HG02884 (cell line): ENCODE measurements around the gene ISL1.

ENCODE experiments used
- ATAC-seq: cut with Tn5 transposase; IDR thresholded peaks from one replicate; pipeline ENCODE4 v1.9.1; 2021; ENCODE audit warnings: mild to moderate bottlenecking, moderate library complexity; ENCODE audit not compliant: unreplicated experiment

The ISL1 gene

DNA sequence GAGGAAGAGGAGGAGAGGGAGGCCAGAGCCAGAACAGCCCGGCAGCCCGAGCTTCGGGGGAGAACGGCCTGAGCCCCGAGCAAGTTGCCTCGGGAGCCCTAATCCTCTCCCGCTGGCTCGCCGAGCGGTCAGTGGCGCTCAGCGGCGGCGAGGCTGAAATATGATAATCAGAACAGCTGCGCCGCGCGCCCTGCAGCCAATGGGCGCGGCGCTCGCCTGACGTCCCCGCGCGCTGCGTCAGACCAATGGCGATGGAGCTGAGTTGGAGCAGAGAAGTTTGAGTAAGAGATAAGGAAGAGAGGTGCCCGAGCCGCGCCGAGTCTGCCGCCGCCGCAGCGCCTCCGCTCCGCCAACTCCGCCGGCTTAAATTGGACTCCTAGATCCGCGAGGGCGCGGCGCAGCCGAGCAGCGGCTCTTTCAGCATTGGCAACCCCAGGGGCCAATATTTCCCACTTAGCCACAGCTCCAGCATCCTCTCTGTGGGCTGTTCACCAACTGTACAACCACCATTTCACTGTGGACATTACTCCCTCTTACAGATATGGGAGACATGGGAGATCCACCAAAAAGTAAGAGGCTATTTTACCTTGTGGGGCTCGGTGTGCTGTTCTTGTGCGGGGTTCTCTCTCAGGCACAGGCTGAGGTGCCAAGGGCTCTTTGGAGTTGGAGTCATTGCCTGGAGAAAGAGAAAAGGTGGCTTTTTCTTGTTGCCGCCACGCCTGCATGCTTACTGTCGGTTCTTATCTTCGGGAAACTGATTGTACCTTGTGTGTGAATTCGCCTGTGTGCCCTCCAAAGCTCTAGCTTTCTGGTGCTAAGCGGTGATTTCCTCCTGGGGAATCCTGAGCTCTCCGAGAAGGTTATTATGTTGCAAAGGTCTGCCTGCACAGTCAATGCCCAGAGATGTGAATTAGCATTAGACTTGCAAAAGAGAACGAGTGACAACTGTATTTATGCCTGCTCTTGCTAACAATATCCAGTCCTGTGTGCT is at the start of gene ISL1:
Gene ISL1 (plus strand): TSS at position 318 of the 991 bp plus-strand sequence. CDS start 224 bp downstream, at position 542.
- no peak for ATAC-seq

DNA sequence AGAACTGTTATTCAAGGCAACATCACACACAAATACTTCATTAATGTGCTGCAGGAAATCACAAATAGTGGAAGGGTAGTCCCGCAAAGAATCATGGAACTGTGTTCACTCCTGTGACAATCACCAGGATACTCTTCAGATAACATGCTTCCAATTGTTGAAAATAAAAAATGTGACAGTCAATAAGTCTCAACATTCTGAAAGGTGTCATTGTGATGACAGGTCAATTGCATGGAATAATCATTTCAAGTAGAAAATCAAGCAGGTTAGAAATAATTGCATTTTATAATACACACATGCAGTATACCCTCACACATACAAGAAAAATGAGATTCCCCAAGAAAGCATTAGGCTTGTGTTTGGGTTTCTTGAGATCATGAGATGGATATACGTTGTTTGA is 46.4 kb upstream of the ISL1 start:
- ATAC-seq = no peak

DNA sequence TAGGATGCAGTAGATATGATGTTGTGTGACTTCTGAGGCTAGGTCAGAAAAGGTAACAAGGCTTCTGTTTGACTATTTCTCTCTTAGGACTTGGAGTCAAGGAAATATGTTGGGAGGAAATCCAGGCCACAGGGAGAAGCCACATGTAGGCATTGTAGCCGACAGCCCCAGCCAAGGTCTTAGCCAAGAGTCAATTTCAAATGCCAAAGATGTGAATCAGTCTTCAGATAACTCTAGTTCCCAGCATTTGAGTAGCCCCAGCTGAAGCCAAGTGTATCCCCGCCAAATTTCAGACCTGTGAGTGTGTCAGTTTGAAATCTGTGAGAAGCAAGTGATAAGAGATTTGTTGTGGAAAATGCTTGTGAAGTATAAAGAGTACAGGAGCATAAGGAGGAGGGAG is 38.1 kb upstream of the ISL1 start:
- no peak for ATAC-seq

- no peak for ATAC-seq
These were observed 36.1 kb upstream of the ISL1 start for GRCh38 chr5:51347157-51347556.

GRCh38 chr5:51347704-51348103 is 35.5 kb upstream of the ISL1 start:
- ATAC-seq = no peak

- ATAC-seq = no peak
These were observed 12.2 kb upstream of the ISL1 start for GRCh38 chr5:51371052-51371451.

DNA sequence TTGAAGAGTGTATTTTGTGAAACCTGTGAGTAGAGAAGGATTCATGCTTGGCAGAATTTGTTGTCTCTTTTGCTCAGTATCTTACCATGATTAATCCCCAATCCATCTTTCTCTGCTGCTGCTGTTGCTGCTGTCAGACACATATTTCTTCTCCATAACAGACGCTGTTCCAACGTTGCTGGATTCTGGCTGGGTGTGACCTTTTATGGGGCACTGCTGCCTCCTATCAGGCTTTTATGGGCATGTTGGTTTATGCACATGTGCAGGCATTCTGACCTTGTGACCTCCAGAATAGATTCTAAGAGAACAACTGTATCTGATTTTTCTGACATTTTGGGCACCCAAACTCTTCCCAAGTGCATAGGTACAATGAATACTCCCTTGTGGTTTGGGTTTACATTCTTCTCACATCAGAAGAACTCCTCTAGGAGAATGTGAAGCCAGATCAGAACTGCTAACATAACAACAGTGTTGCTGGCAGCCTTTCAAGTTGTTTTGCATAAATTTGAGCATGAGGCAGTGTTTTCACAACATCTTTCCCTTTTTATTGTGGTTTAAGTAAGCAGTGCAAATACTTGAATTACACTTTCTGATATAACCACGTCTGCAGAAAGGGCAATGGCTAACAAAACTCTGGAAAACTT is 9.2 kb upstream of the ISL1 start:
- ATAC-seq = no peak

DNA sequence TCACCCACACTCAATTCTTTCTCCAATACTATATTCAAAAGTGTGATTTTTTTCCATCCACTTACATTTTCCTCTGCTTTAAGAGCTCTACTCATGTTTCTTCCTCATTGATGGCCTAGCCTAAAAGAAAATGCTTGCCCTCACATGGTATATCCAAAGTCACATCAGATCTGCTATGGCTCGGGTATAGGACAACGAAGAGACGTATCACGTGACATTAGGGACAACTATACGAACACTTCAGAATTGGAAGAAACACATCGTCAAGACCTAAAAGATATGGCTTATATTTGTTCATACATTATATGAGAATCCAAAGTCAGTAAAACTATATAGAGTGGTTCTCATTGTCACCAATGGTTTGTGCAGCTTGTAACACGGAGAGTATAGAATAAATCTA is 8.2 kb upstream of the ISL1 start:
- no peak for ATAC-seq

DNA sequence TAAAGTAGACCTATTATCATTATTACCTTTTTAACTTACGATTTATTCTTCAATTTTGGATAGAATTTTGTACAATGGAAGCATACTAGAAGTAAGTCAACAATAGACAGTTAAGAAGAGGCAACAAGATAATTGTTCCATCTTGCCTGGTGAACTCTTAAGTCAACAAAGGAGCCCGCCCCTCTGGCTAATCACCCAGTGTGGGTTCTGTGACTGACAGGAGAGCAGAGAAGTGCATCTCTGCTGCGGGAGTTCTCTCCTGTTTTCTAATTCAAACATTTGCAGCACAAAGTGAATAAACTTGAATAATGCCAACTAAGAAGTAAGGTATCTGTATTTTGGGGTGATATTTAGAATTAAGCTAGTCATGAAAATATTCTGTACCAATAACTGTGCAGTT is 6.7 kb upstream of the ISL1 start:
- ATAC-seq = no peak

GRCh38 chr5:51377151-51378060 is 5.8 kb upstream of the ISL1 start:
- ATAC-seq = no peak

- ATAC-seq = no peak
These were observed 5.2 kb upstream of the ISL1 start for GRCh38 chr5:51378061-51378409.

GRCh38 chr5:51378448-51379330 is 4.6 kb upstream of the ISL1 start:
- no peak for ATAC-seq

- ATAC-seq = no peak
These were observed 3.9 kb upstream of the ISL1 start for GRCh38 chr5:51379331-51379700.

DNA sequence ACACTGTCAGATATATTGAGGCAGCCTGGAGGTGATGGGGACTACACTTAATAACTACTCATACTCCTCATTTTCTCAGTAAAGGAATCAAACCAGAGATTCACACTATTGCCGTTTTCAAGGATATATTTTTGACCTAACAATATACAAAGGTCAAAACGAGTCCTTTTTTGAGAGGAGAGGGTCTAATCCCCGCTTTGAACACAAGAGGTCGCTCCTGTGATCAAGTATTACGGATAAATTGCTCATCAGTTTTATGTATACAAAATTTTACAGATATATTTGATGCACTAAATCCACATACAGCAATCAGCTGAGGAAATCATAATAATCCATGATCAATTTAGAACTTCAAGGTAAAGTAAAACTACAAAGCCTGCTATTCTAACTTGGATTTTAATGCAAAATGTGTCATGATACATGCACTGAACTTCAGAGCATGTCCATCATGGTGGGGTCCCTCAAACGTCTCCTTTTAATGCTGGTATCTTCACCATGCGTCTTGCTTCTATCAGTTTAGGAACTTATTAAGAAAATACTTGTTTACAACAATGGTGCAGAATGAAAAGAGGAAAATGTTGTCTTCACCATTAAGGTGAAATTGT is 2.5 kb upstream of the ISL1 start:
- no peak for ATAC-seq

GRCh38 chr5:51381761-51382474 is 1.3 kb upstream of the ISL1 start:
- ATAC-seq = no peak

GRCh38 chr5:51382521-51383130 is 622 bp upstream of the ISL1 start:
- ATAC-seq = no peak

DNA sequence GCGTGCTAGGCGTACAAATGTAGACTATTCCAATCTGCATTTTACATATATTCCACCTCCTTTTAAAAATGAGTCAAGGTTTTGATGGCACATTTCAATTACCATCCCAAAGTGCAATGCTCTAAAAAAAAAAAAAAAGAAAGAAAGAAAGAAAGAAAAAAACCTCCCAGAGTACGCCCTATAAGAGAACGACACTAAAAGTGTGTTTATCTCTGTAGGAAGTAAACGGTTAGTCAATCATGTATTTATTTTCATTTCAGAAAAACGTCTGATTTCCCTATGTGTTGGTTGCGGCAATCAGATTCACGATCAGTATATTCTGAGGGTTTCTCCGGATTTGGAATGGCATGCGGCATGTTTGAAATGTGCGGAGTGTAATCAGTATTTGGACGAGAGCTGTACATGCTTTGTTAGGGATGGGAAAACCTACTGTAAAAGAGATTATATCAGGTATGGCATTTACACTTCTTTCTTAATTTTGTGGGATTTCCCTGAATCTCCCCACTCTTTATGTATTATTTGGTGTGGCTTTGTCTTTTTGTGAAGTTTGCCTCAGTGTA is 1.1 kb downstream of the ISL1 start:
- no peak for ATAC-seq

GRCh38 chr5:51385216-51385615 is 2.0 kb downstream of the ISL1 start:
- no peak for ATAC-seq
